Measurements from ENCODE around the gene SLIT3. TPM values are rescaled to one million over a fixed set of nuclear protein-coding genes. Genes with fewer than 3 reads are reported as not detected.

Gene SLIT3
- total and polyA plus RNA-seq, 5 donors from 2014 or later: not detected

GRCh38 chr5:169298193-169298592, 2.7 kb downstream of the SLIT3 start:
- Histone ChIP-seq H3K27me3 (ENCODE audit: control insufficient read depth, insufficient read depth, low read length) (peaks cover 6% of the 10 kb centered on the region), H3K27ac (ENCODE audit: insufficient read depth, low read length, poor library complexity, severe bottlenecking) (no peak overlapping the region), H3K9me3 (ENCODE audit: control insufficient read depth in 2 of 2, low read length in 2 of 2) (no peaks in the 10 kb centered on the region), H3K4me3 (ENCODE audit: low read depth, low read length) (no peak overlapping the region), H3K4me1 (ENCODE audit: control insufficient read depth, insufficient read depth, low read length, poor library complexity, severe bottlenecking) (no peaks in the 10 kb centered on the region), H3K36me3 (ENCODE audit: control insufficient read depth, insufficient read depth, low read length) (no peaks in the 10 kb centered on the region)
- Mint-ChIP-seq H3K36me3 (no peaks in the 10 kb centered on the region), H3K4me1 (peaks cover 0 to 16% (median 5%) of the 10 kb centered on the region in 4 donors), H3K4me3 (no peak overlapping the region), H3K9me3 (peaks cover 0 to 5% (median 0%) of the 10 kb centered on the region in 7 donors), H3K27ac (no peak overlapping the region), H3K27me3 (peaks cover 27% of the 10 kb centered on the region)
- ATAC-seq (ENCODE audit: low read depth in 2 of 2) (no peak), DNase-seq (no peak)

GRCh38 chr5:169296419-169297143, 4.4 kb downstream of the SLIT3 start:
- Mint-ChIP-seq H3K9me3 (peaks cover 0 to 6% (median 0%) of the 10 kb centered on the region in 7 donors), H3K27me3 (peaks cover 18% of the 10 kb centered on the region), H3K4me1 (peaks cover 0 to 7% (median under 1%) of the 10 kb centered on the region in 4 donors), H3K4me3 (no peak overlapping the region), H3K36me3 (no peaks in the 10 kb centered on the region), H3K27ac (no peak overlapping the region)
- H3K4me3 ChIP-seq (ENCODE audit: low read depth, low read length): no peak overlapping the region
- H3K27me3 ChIP-seq (ENCODE audit: control insufficient read depth, insufficient read depth, low read length): peaks cover 4% of the 10 kb centered on the region
- no peaks in the 10 kb centered on the region for H3K36me3 ChIP-seq (ENCODE audit: control insufficient read depth, insufficient read depth, low read length)
- no peak for ATAC-seq (ENCODE audit: low read depth in 2 of 2)
- H3K9me3 ChIP-seq (ENCODE audit: control insufficient read depth in 2 of 2, low read length in 2 of 2): no peaks in the 10 kb centered on the region
- no peak for DNase-seq
- H3K27ac ChIP-seq (ENCODE audit: insufficient read depth, low read length, poor library complexity, severe bottlenecking): no peak overlapping the region
- H3K4me1 ChIP-seq (ENCODE audit: control insufficient read depth, insufficient read depth, low read length, poor library complexity, severe bottlenecking): no peaks in the 10 kb centered on the region

GRCh38 chr5:169295306-169295705, 5.6 kb downstream of the SLIT3 start:
- Histone ChIP-seq H3K4me3 (ENCODE audit: low read depth, low read length) (no peak overlapping the region), H3K9me3 (ENCODE audit: control insufficient read depth in 2 of 2, low read length in 2 of 2) (no peaks in the 10 kb centered on the region), H3K27me3 (ENCODE audit: control insufficient read depth, insufficient read depth, low read length) (peaks cover 4% of the 10 kb centered on the region), H3K27ac (ENCODE audit: insufficient read depth, low read length, poor library complexity, severe bottlenecking) (no peak overlapping the region), H3K4me1 (ENCODE audit: control insufficient read depth, insufficient read depth, low read length, poor library complexity, severe bottlenecking) (no peaks in the 10 kb centered on the region), H3K36me3 (ENCODE audit: control insufficient read depth, insufficient read depth, low read length) (no peaks in the 10 kb centered on the region)
- DNase-seq: no peak
- Mint-ChIP-seq H3K4me3 (no peak overlapping the region), H3K4me1 (peaks cover 0 to 2% (median 0%) of the 10 kb centered on the region in 4 donors), H3K27me3 (peaks cover 14% of the 10 kb centered on the region), H3K36me3 (no peaks in the 10 kb centered on the region), H3K27ac (no peak overlapping the region), H3K9me3 (peaks cover 0 to 6% (median 0%) of the 10 kb centered on the region in 7 donors)
- no peak for ATAC-seq (ENCODE audit: low read depth in 2 of 2)

GRCh38 chr5:169294621-169295020, 6.3 kb downstream of the SLIT3 start:
- no peaks in the 10 kb centered on the region for H3K9me3 ChIP-seq (ENCODE audit: control insufficient read depth in 2 of 2, low read length in 2 of 2)
- Mint-ChIP-seq H3K9me3 (peaks cover 0 to 6% (median 0%) of the 10 kb centered on the region in 7 donors), H3K36me3 (no peaks in the 10 kb centered on the region), H3K27me3 (peaks cover 9% of the 10 kb centered on the region), H3K4me1 (no peaks in the 10 kb centered on the region), H3K4me3 (no peak overlapping the region), H3K27ac (no peak overlapping the region)
- no peak for DNase-seq
- no peak for ATAC-seq (ENCODE audit: low read depth in 2 of 2)
- no peak overlapping the region for H3K27ac ChIP-seq (ENCODE audit: insufficient read depth, low read length, poor library complexity, severe bottlenecking)
- no peak overlapping the region for H3K4me3 ChIP-seq (ENCODE audit: low read depth, low read length)
- H3K4me1 ChIP-seq (ENCODE audit: control insufficient read depth, insufficient read depth, low read length, poor library complexity, severe bottlenecking): no peaks in the 10 kb centered on the region
- peaks cover 4% of the 10 kb centered on the region for H3K27me3 ChIP-seq (ENCODE audit: control insufficient read depth, insufficient read depth, low read length)
- H3K36me3 ChIP-seq (ENCODE audit: control insufficient read depth, insufficient read depth, low read length): no peaks in the 10 kb centered on the region

GRCh38 chr5:169291877-169292276, 9.1 kb downstream of the SLIT3 start:
- Histone ChIP-seq H3K27ac (ENCODE audit: insufficient read depth, low read length, poor library complexity, severe bottlenecking) (no peak overlapping the region), H3K4me3 (ENCODE audit: low read depth, low read length) (no peak overlapping the region), H3K27me3 (ENCODE audit: control insufficient read depth, insufficient read depth, low read length) (no peaks in the 10 kb centered on the region), H3K4me1 (ENCODE audit: control insufficient read depth, insufficient read depth, low read length, poor library complexity, severe bottlenecking) (no peaks in the 10 kb centered on the region), H3K36me3 (ENCODE audit: control insufficient read depth, insufficient read depth, low read length) (no peaks in the 10 kb centered on the region), H3K9me3 (ENCODE audit: control insufficient read depth in 2 of 2, low read length in 2 of 2) (no peaks in the 10 kb centered on the region)
- Mint-ChIP-seq H3K4me1 (no peaks in the 10 kb centered on the region), H3K9me3 (peaks cover 0 to 6% (median 0%) of the 10 kb centered on the region in 7 donors), H3K4me3 (no peak overlapping the region), H3K27ac (no peak overlapping the region), H3K36me3 (no peaks in the 10 kb centered on the region), H3K27me3 (no peaks in the 10 kb centered on the region)
- no peak for ATAC-seq (ENCODE audit: low read depth in 2 of 2)
- DNase-seq: no peak

- Mint-ChIP-seq H3K27ac (no peak overlapping the region), H3K36me3 (no peaks in the 10 kb centered on the region), H3K9me3 (peaks cover 0 to 6% (median 0%) of the 10 kb centered on the region in 7 donors), H3K4me3 (no peak overlapping the region), H3K27me3 (no peaks in the 10 kb centered on the region), H3K4me1 (no peaks in the 10 kb centered on the region)
- Histone ChIP-seq H3K4me3 (ENCODE audit: low read depth, low read length) (no peak overlapping the region), H3K27me3 (ENCODE audit: control insufficient read depth, insufficient read depth, low read length) (no peaks in the 10 kb centered on the region), H3K27ac (ENCODE audit: insufficient read depth, low read length, poor library complexity, severe bottlenecking) (no peak overlapping the region), H3K36me3 (ENCODE audit: control insufficient read depth, insufficient read depth, low read length) (no peaks in the 10 kb centered on the region), H3K4me1 (ENCODE audit: control insufficient read depth, insufficient read depth, low read length, poor library complexity, severe bottlenecking) (no peaks in the 10 kb centered on the region), H3K9me3 (ENCODE audit: control insufficient read depth in 2 of 2, low read length in 2 of 2) (no peaks in the 10 kb centered on the region)
- no peak for DNase-seq
- ATAC-seq (ENCODE audit: low read depth in 2 of 2): no peak
Measured at GRCh38 chr5:169290895-169291294, 10.0 kb downstream of the SLIT3 start.

- Mint-ChIP-seq H3K27me3 (no peaks in the 10 kb centered on the region), H3K4me1 (no peaks in the 10 kb centered on the region), H3K9me3 (peaks cover 0 to 4% (median 2%) of the 10 kb centered on the region in 7 donors), H3K4me3 (no peak overlapping the region), H3K27ac (no peak overlapping the region), H3K36me3 (no peaks in the 10 kb centered on the region)
- DNase-seq (no peak), ATAC-seq (ENCODE audit: low read depth in 2 of 2) (no peak)
- no peaks in the 10 kb centered on the region for H3K4me1 ChIP-seq (ENCODE audit: control insufficient read depth, insufficient read depth, low read length, poor library complexity, severe bottlenecking)
- H3K27me3 ChIP-seq (ENCODE audit: control insufficient read depth, insufficient read depth, low read length): no peaks in the 10 kb centered on the region
- H3K4me3 ChIP-seq (ENCODE audit: low read depth, low read length): no peak overlapping the region
- no peaks in the 10 kb centered on the region for H3K36me3 ChIP-seq (ENCODE audit: control insufficient read depth, insufficient read depth, low read length)
- no peak overlapping the region for H3K27ac ChIP-seq (ENCODE audit: insufficient read depth, low read length, poor library complexity, severe bottlenecking)
- no peaks in the 10 kb centered on the region for H3K9me3 ChIP-seq (ENCODE audit: control insufficient read depth in 2 of 2, low read length in 2 of 2)
Measured at GRCh38 chr5:169289520-169289919, 11.4 kb downstream of the SLIT3 start.

Data from CD4-positive, CD25-positive, alpha-beta regulatory T cell (primary cell).